Measurements from ENCODE around the gene POMT1.

DNA sequence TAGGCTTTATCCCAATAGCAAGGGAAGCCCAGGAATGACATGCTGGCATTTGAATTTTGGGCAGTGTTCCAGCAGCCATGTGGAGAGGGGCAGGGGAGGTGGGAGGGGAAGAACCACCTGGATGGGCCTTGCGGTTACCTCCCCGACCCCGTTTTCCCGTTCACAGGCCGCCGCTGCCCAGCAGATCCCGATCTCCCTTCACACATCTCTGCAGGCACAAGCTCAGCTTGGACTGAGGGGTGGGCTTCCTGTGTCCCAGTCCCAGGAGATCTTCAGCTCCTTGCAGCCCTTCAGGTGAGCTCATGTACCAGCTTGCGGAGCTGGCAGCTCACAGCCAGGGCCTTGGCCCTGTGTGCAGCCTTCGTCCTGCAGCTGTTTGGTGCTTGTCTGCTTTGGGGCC is 15.7 kb upstream of the POMT1 start:
- TF ChIP-seq, protein P1, sequence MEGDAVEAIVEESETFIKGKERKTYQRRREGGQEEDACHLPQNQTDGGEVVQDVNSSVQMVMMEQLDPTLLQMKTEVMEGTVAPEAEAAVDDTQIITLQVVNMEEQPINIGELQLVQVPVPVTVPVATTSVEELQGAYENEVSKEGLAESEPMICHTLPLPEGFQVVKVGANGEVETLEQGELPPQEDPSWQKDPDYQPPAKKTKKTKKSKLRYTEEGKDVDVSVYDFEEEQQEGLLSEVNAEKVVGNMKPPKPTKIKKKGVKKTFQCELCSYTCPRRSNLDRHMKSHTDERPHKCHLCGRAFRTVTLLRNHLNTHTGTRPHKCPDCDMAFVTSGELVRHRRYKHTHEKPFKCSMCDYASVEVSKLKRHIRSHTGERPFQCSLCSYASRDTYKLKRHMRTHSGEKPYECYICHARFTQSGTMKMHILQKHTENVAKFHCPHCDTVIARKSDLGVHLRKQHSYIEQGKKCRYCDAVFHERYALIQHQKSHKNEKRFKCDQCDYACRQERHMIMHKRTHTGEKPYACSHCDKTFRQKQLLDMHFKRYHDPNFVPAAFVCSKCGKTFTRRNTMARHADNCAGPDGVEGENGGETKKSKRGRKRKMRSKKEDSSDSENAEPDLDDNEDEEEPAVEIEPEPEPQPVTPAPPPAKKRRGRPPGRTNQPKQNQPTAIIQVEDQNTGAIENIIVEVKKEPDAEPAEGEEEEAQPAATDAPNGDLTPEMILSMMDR (IDR thresholded peaks at IDR 0.05; ENCODE audit: insufficient read depth, low read length, poor library complexity, severe bottlenecking) = no peak
- no peak for TF ChIP-seq EZH2phosphoT487 (conservative IDR thresholded peaks at IDR 0.05; ENCODE audit: low read length)

Data from SU-DHL-6 (cell line).